GM18507 (cell line): ENCODE data around the gene CD300LG.
"Not testable (repeated sequence)": the region's sequence is repeated elsewhere in the genome, so short reads cannot be mapped to it uniquely, and the experiment has no call there.

Source experiments
- DNase-seq: peaks from one replicate; pipeline ENCODE4 v3.0.0; 2011; ENCODE audit warnings: low read depth; ENCODE audit not compliant: insufficient read length; ENCODE audit errors: extremely low spot score
- FAIRE-seq: peaks from 2 replicates; lab custom pipeline; 2011; peaks lifted over from hg19 to GRCh38; lab: Jason Lieb, UNC

Gene CD300LG

GRCh38 chr17:43822570-43823190, 24.3 kb upstream of the CD300LG start:
- FAIRE-seq = no peak

GRCh38 chr17:43823350-43824084, 23.5 kb upstream of the CD300LG start:
- DNase-seq (no peak), FAIRE-seq (no peak)

More at GRCh38 chr17:43822570-43823190, 24.3 kb upstream of the CD300LG start:
- DNase-seq = no peak

- FAIRE-seq (no peak), DNase-seq (no peak)
These were observed 21.4 kb upstream of the CD300LG start for GRCh38 chr17:43825567-43825966.

- no peak for DNase-seq
- no peak for FAIRE-seq
These were observed 20.8 kb upstream of the CD300LG start for GRCh38 chr17:43826206-43826605.

- FAIRE-seq = no peak
- no peak for DNase-seq
These were observed 19.4 kb upstream of the CD300LG start for GRCh38 chr17:43827596-43827995.

- FAIRE-seq (no peak), DNase-seq (no peak)
These were observed 17.2 kb upstream of the CD300LG start for GRCh38 chr17:43829738-43830137.

- no peak for DNase-seq
- no peak for FAIRE-seq
These were observed 16.4 kb upstream of the CD300LG start for GRCh38 chr17:43830510-43831140.

- DNase-seq (no peak), FAIRE-seq (no peak)
These were observed 15.3 kb upstream of the CD300LG start for GRCh38 chr17:43831633-43832032.

GRCh38 chr17:43832168-43832975, 14.6 kb upstream of the CD300LG start:
- DNase-seq (no peak), FAIRE-seq (no peak)

- FAIRE-seq (no peak), DNase-seq (peak; percentile 15)
These were observed 13.8 kb upstream of the CD300LG start, which contains the start of gene MPP3 for GRCh38 chr17:43832976-43833829. Gene MPP3, minus strand, starts transcription at chr17:43833146. Its CDS starts 1,240 bp downstream, at chr17:43831906.

GRCh38 chr17:43834106-43834505, 12.9 kb upstream of the CD300LG start:
- DNase-seq = no peak
- FAIRE-seq = no peak

GRCh38 chr17:43839670-43840108, 7.3 kb upstream of the CD300LG start:
- FAIRE-seq = no peak
- DNase-seq = no peak

- DNase-seq = no peak
- no peak for FAIRE-seq
These were observed 6.2 kb upstream of the CD300LG start for GRCh38 chr17:43840814-43841213.

GRCh38 chr17:43841282-43841681, 5.7 kb upstream of the CD300LG start:
- DNase-seq = no peak
- no peak for FAIRE-seq

GRCh38 chr17:43842091-43842974, 4.6 kb upstream of the CD300LG start:
- FAIRE-seq, DNase-seq: not testable (repeated sequence)

GRCh38 chr17:43842975-43843325, 4.0 kb upstream of the CD300LG start:
- DNase-seq = no peak
- no peak for FAIRE-seq

- DNase-seq = no peak
- no peak for FAIRE-seq
These were observed 2.7 kb upstream of the CD300LG start for GRCh38 chr17:43844241-43844640.

- no peak for FAIRE-seq
- no peak for DNase-seq
These were observed 1.2 kb upstream of the CD300LG start for GRCh38 chr17:43845766-43846165.
